Astrocyte (in vitro differentiated cells and primary cell): ENCODE results near the gene GALK1. TPM values are rescaled to one million over a fixed set of nuclear protein-coding genes. Genes with fewer than 3 reads are reported as not detected.
A peak's percentile ranks its signal among the peaks of the same experiment; 100 is the strongest.

Experiments used
- DNase-seq: peaks from one replicate; pipeline ENCODE4 v3.0.0-alpha.2; 2010; ENCODE audit warnings: low read depth
- FAIRE-seq: peaks from 2 replicates; lab custom pipeline; 2011; peaks lifted over from hg19 to GRCh38; lab: Jason Lieb, UNC
- H2AFZ ChIP-seq: 2 replicates; pipeline ENCODE4 v1.6.0; 2012; ENCODE audit warnings: low read depth, low read length, inconsistent platforms
- H3K27ac ChIP-seq: 2 replicates; pipeline ENCODE4 v1.5.1; 2011; ENCODE audit warnings: low read depth, low read length, inconsistent platforms
- H3K27me3 ChIP-seq: 2 replicates; pipeline ENCODE4 v1.6.0; 2011; ENCODE audit warnings: low read length, inconsistent platforms; ENCODE audit not compliant: insufficient read depth
- H3K36me3 ChIP-seq: 2 replicates; pipeline ENCODE4 v1.5.1; 2011; ENCODE audit warnings: low read length, inconsistent platforms; ENCODE audit not compliant: insufficient read depth
- H3K4me1 ChIP-seq: 2 replicates; pipeline ENCODE4 v1.5.1; 2011; ENCODE audit warnings: low read length, inconsistent platforms; ENCODE audit not compliant: insufficient read depth
- H3K4me2 ChIP-seq: 2 replicates; pipeline ENCODE4 v1.6.0; 2012; ENCODE audit warnings: low read length, inconsistent platforms
- H3K4me3 ChIP-seq: 2 replicates; pipeline ENCODE4 v1.5.1; 2011; ENCODE audit warnings: low read depth, mild to moderate bottlenecking, low read length, inconsistent platforms; ENCODE audit not compliant: insufficient read depth
- H3K79me2 ChIP-seq: 2 replicates; pipeline ENCODE4 v1.6.0; 2012; ENCODE audit warnings: mild to moderate bottlenecking, low read length, inconsistent platforms; ENCODE audit not compliant: insufficient read depth
- H3K9ac ChIP-seq: 2 replicates; pipeline ENCODE4 v1.6.0; 2012; ENCODE audit warnings: mild to moderate bottlenecking, low read length, inconsistent platforms
- H3K9me3 ChIP-seq: 2 replicates; pipeline ENCODE4 v1.5.1; 2012; ENCODE audit warnings: low read depth, mild to moderate bottlenecking, low read length, inconsistent platforms; ENCODE audit not compliant: insufficient read depth
- H4K20me1 ChIP-seq: 2 replicates; pipeline ENCODE4 v1.6.0; 2012; ENCODE audit warnings: low read length, inconsistent platforms; ENCODE audit not compliant: insufficient read depth
- H3K27ac Mint-ChIP-seq: one replicate; pipeline ENCODE4 v1.8.0; 2021; ENCODE audit warnings: mild to moderate bottlenecking, mixed read lengths; ENCODE audit not compliant: unreplicated experiment
- H3K27me3 Mint-ChIP-seq: one replicate; pipeline ENCODE4 v1.8.0; 2021; ENCODE audit warnings: low read depth, mixed read lengths; ENCODE audit not compliant: unreplicated experiment
- H3K36me3 Mint-ChIP-seq: one replicate; pipeline ENCODE4 v1.8.0; 2021; ENCODE audit warnings: low read depth, mixed read lengths; ENCODE audit not compliant: unreplicated experiment
- H3K4me1 Mint-ChIP-seq: one replicate; pipeline ENCODE4 v1.8.0; 2021; ENCODE audit warnings: low read depth, mixed read lengths; ENCODE audit not compliant: unreplicated experiment
- H3K4me3 Mint-ChIP-seq: one replicate; pipeline ENCODE4 v1.8.0; 2021; ENCODE audit warnings: mild to moderate bottlenecking, moderate library complexity, mixed read lengths; ENCODE audit not compliant: unreplicated experiment
- H3K9me3 Mint-ChIP-seq: one replicate; pipeline ENCODE4 v1.8.0; 2021; ENCODE audit warnings: mild to moderate bottlenecking, mixed read lengths; ENCODE audit not compliant: unreplicated experiment
- EZH2 ChIP-seq: IDR thresholded peaks from 2 replicates; pipeline ENCODE4 v1.6.1; 2012; ENCODE audit warnings: mild to moderate bottlenecking, low read length, inconsistent platforms; ENCODE audit not compliant: insufficient read depth
- total RNA-seq: library from RNA; stranded (reverse); gene quantifications from 2 replicates; pipeline ENCODE4 v1.2.1, GENCODE V29; 2021
- TF ChIP-seq, protein P1 (sequence below): IDR thresholded peaks from 2 replicates; pipeline ENCODE4 v1.5.1; 2011; ENCODE audit warnings: low read depth, mild to moderate bottlenecking, inconsistent platforms, low read length, moderate library complexity; ENCODE audit not compliant: insufficient read depth

Gene GALK1
- total RNA-seq, 1 donor from 2014 or later = 22.6 TPM

DNA sequence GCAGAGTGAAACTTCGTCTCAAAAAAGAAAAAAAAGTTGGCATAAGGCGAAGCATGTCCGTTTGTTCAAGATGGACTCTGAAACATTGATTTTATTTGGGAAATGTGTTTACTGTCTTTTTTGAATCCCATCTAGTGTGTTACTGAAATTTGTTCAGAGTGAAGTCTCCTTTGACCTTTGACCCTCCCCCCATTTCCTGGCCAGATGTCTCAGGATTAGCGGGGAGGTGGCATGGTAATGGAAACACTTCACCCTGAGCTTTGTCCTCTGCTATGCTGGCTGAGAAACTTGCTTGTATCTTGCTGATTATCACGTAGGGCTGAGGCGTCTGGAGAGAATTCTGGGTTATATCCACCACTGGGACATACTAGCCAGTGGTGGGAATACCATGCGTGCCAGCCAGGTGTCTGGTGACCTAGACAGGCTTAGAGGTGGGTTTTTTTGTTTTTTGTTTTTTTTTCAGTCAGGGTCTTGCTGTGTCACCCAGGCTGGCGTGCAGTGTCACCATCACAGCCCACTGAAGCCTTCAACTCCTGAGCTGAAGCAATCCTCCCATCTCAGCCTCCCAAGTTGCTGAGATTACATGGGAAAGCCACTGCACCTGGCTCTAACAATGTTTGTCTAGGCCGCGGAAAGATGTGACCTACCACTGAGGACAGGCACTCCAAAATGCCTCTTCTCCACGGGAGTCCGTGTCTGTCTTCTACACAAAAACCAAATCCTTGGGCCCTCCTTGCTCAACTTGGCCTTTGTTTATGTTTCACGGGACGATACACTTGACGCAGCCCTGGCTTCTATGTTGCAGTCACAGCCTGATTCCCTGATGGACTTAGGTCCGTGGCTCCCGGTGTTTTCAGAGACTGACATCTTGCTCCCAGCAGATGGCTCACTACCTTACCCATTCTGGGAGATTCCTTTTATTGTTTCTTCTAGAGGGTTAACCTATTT is 6.6 kb upstream of the GALK1 start:
- H3K27ac ChIP-seq = no peak overlapping the region
- H3K27ac Mint-ChIP-seq = peak overlapping the region; percentile 15
- H3K9me3 ChIP-seq = no peaks in the 10 kb centered on the region
- H3K4me3 Mint-ChIP-seq = no peak overlapping the region
- FAIRE-seq (no peak), DNase-seq (no peak)
- H3K4me1 Mint-ChIP-seq = peaks cover 4% of the 10 kb centered on the region
- no peak overlapping the region for H3K9ac ChIP-seq
- H2AFZ ChIP-seq = no peak overlapping the region
- H3K4me2 ChIP-seq = no peak overlapping the region
- H3K79me2 ChIP-seq = peaks cover 5% of the 10 kb centered on the region
- peaks cover 4% of the 10 kb centered on the region for H3K36me3 Mint-ChIP-seq
- no peaks in the 10 kb centered on the region for H3K27me3 Mint-ChIP-seq
- H3K27me3 ChIP-seq = no peaks in the 10 kb centered on the region
- H3K4me1 ChIP-seq = peaks cover 2% of the 10 kb centered on the region
- peaks cover 3% of the 10 kb centered on the region for H3K36me3 ChIP-seq
- H3K4me3 ChIP-seq = no peak overlapping the region
- peaks cover 1% of the 10 kb centered on the region for H3K9me3 Mint-ChIP-seq
- TF ChIP-seq EZH2 = no peak
- TF ChIP-seq, protein P1, sequence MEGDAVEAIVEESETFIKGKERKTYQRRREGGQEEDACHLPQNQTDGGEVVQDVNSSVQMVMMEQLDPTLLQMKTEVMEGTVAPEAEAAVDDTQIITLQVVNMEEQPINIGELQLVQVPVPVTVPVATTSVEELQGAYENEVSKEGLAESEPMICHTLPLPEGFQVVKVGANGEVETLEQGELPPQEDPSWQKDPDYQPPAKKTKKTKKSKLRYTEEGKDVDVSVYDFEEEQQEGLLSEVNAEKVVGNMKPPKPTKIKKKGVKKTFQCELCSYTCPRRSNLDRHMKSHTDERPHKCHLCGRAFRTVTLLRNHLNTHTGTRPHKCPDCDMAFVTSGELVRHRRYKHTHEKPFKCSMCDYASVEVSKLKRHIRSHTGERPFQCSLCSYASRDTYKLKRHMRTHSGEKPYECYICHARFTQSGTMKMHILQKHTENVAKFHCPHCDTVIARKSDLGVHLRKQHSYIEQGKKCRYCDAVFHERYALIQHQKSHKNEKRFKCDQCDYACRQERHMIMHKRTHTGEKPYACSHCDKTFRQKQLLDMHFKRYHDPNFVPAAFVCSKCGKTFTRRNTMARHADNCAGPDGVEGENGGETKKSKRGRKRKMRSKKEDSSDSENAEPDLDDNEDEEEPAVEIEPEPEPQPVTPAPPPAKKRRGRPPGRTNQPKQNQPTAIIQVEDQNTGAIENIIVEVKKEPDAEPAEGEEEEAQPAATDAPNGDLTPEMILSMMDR = no peak
- peaks cover 25% of the 10 kb centered on the region for H4K20me1 ChIP-seq

GRCh38 chr17:75769536-75769935 is 4.5 kb upstream of the GALK1 start:
- Histone ChIP-seq H3K27ac (no peak overlapping the region), H3K27me3 (no peaks in the 10 kb centered on the region)

More at GRCh38 chr17:75769536-75769935, 4.5 kb upstream of the GALK1 start:
- Histone ChIP-seq H3K9ac (no peak overlapping the region), H3K9me3 (no peaks in the 10 kb centered on the region), H3K36me3 (no peaks in the 10 kb centered on the region), H3K4me2 (no peak overlapping the region), H4K20me1 (peaks cover 5% of the 10 kb centered on the region), H3K4me1 (peaks cover under 1% of the 10 kb centered on the region), H2AFZ (no peak overlapping the region), H3K4me3 (no peak overlapping the region), H3K79me2 (no peaks in the 10 kb centered on the region)
- Mint-ChIP-seq H3K27ac (no peak overlapping the region), H3K9me3 (peaks cover 1% of the 10 kb centered on the region), H3K27me3 (no peaks in the 10 kb centered on the region), H3K4me3 (no peak overlapping the region), H3K4me1 (peaks cover 3% of the 10 kb centered on the region), H3K36me3 (peaks cover 2% of the 10 kb centered on the region)
- FAIRE-seq = no peak
- TF ChIP-seq EZH2 = no peak
- TF ChIP-seq, protein P1 = no peak
- DNase-seq = no peak
